ENCODE results near the gene OARD1. TPM values are rescaled to one million over a fixed set of nuclear protein-coding genes. Genes with fewer than 3 reads are reported as not detected.

Gene OARD1
- total RNA-seq, 2 donors from 2014 or later, result 31.8 to 41.2 TPM

DNA sequence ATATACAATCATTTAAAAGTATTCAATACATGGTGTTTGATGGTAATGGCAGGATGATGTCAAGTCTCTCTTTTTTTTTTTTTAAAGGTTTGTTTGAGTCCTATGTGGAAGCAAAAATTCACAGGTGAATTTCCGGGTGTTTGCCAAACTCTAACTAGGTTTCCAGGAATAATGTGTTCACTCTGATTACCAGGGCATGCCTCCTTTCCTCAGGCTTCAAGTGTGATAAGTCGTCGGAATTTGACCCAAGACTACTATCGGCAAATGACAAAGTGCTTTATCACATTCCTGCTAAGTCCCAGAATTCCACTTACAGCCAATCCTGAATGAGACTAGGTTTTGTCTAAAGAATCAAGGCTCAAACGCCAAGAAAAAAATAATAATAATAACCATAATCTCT is 7.3 kb downstream of the OARD1 start:
- Mint-ChIP-seq H3K4me3 (no peak overlapping the region), H3K36me3 (ENCODE audit: low read depth) (peaks cover 99% of the 10 kb centered on the region), H3K4me1 (peaks cover 15% of the 10 kb centered on the region), H3K27ac (no peak overlapping the region), H3K27me3 (no peaks in the 10 kb centered on the region), H3K9me3 (no peaks in the 10 kb centered on the region)
- no peak for ATAC-seq (replicated peaks)

DNA sequence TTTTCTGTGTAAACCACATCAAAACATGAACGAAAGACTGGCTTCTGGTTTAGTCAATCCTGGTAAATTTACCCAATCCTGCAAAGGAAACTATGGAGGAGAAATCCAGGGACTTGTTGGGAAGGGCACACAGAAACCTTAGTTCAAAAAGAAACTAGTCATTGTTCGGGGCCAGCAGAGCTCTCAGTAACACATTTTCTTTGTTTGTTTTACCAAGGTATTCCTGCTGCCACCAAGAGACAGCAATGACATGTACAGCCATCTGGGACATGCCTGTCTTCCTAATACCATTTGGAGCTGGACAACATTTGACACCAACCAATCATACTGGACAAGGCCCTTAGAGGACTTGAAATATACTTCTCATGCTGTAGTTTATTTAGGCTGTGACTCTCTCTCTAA is 8.3 kb downstream of the OARD1 start:
- ATAC-seq (replicated peaks), result no peak
- peaks cover 15% of the 10 kb centered on the region for H3K4me1 Mint-ChIP-seq
- H3K27ac Mint-ChIP-seq, result no peak overlapping the region
- peaks cover 92% of the 10 kb centered on the region for H3K36me3 Mint-ChIP-seq (ENCODE audit: low read depth)
- no peak overlapping the region for H3K4me3 Mint-ChIP-seq
- no peaks in the 10 kb centered on the region for H3K27me3 Mint-ChIP-seq
- H3K9me3 Mint-ChIP-seq, result no peaks in the 10 kb centered on the region

DNA sequence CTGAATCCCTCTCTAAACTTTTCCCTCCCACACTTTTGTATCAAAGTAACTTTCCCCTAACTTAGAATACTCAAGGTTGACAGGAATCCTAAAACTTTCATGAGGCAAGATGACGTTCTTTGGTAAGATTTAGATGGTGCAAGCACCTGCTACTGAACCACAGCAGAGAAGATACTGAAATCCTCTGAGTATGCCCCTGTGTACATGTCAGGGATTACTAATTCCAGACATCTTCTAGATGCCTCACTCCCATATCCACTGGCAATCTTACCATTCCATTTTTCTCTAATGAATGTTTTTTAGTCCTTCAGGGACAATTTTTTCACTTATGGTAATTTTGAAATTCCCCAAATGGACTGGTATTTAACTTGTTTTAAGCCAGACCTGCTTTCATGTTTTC is 10.1 kb downstream of the OARD1 start:
- ATAC-seq (replicated peaks), result no peak
- no peaks in the 10 kb centered on the region for H3K9me3 Mint-ChIP-seq
- H3K27me3 Mint-ChIP-seq, result no peaks in the 10 kb centered on the region
- H3K4me3 Mint-ChIP-seq, result no peak overlapping the region
- peaks cover 80% of the 10 kb centered on the region for H3K36me3 Mint-ChIP-seq (ENCODE audit: low read depth)
- no peak overlapping the region for H3K27ac Mint-ChIP-seq
- peaks cover 6% of the 10 kb centered on the region for H3K4me1 Mint-ChIP-seq

DNA sequence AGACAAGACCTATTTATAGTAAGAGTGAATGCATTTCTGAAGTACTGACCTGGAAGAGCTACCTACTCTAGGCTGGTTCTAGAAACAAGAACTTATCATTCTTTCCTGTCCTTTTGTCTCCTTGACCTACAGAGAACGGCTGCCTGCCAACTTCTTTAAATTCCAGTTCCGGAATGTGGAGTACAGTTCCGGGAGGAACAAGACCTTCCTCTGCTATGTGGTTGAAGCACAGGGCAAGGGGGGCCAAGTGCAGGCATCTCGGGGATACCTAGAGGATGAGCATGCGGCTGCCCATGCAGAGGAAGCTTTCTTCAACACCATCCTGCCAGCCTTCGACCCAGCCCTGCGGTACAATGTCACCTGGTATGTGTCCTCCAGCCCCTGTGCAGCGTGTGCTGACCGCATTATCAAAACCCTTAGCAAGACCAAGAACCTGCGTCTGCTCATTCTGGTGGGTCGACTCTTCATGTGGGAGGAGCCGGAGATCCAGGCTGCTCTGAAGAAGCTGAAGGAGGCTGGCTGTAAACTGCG is 10.9 kb downstream of the OARD1 start:
- Mint-ChIP-seq H3K4me1 (no peaks in the 10 kb centered on the region), H3K4me3 (no peak overlapping the region), H3K27me3 (no peaks in the 10 kb centered on the region), H3K9me3 (no peaks in the 10 kb centered on the region), H3K27ac (no peak overlapping the region), H3K36me3 (ENCODE audit: low read depth) (peaks cover 80% of the 10 kb centered on the region)
- ATAC-seq (replicated peaks), result no peak

DNA sequence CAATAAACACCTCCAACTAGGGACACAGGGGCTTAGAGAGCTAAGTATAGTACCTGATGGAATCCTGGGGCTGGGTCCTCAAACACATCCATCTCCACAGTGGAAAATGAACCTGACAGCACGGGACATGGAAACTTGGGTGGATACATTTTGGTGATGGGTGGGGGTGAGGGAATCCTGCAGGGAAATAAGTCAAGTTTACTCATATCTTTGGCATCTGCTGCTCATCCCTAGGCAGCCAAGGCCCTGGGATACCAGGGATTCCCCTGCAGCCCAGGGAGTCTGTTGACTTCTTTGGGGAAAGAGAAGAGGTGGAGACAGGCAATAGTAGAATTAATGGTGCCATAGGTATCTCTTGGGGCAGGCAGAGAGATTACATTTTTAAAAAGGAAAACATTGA is 12.6 kb downstream of the OARD1 start:
- Mint-ChIP-seq H3K4me3 (no peak overlapping the region), H3K27ac (no peak overlapping the region), H3K4me1 (no peaks in the 10 kb centered on the region), H3K27me3 (no peaks in the 10 kb centered on the region), H3K9me3 (no peaks in the 10 kb centered on the region), H3K36me3 (ENCODE audit: low read depth) (peaks cover 72% of the 10 kb centered on the region)
- no peak for ATAC-seq (replicated peaks)

DNA sequence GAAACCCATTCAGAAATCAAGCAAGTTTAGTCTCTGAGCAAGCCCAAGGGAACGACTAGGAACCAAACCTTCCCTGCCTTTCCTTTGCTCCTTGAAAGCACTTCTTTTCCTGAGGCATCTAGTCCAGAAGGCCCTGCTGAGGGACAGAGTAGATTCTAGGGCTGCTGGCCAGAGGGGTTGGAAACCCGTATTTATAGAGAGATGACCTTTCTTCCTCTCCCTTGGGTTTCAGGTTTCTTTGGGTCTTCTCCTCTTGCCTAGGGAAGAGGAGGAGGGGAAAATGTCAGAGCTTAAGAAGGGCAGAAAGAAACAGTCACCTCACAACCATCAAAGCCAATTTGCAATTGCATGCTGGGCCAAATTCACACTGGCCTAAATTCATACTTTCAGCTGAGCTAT is 13.4 kb downstream of the OARD1 start:
- H3K4me3 Mint-ChIP-seq, result no peak overlapping the region
- H3K27me3 Mint-ChIP-seq, result no peaks in the 10 kb centered on the region
- H3K27ac Mint-ChIP-seq, result peak overlapping the region; percentile 37
- no peaks in the 10 kb centered on the region for H3K4me1 Mint-ChIP-seq
- ATAC-seq (replicated peaks), result no peak
- H3K36me3 Mint-ChIP-seq (ENCODE audit: low read depth), result peaks cover 64% of the 10 kb centered on the region
- H3K9me3 Mint-ChIP-seq, result no peaks in the 10 kb centered on the region

DNA sequence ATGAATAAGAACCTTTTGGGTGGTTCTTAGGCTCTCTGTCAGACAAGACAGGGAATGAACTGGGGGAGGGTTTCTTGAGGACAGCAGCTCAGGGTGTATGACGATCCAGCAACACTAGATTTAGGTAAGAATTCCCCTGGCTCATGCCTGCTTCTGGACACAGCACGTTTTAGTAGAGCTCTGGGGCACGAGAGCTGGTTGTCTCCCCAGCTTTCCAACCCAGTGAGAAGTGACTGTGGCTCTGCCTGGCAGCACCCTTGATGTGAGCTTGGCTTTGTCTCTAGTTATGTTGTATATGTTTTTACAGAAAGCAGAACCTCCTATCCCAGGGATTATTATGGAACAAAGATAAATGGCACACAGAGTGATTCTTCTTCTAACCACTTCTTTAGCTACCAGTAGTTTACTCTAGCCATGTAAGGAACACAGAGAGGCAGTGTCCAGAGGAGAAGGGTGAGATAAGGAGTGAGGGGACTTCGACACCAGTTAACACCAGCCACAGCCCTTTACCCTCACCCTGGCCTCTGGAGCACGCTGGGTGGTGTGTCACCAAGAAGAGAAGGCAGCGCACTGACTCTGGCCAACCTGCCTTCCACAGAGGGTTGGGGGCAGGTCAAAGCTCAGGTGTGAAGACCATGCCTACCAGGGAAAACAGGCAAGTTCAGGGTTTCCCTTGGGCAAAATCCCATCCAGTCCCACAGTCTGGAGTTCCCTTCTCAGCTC is 15.2 kb downstream of the OARD1 start:
- Mint-ChIP-seq H3K36me3 (ENCODE audit: low read depth) (peaks cover 50% of the 10 kb centered on the region), H3K27me3 (no peaks in the 10 kb centered on the region), H3K9me3 (no peaks in the 10 kb centered on the region), H3K4me3 (no peak overlapping the region), H3K4me1 (peaks cover 10% of the 10 kb centered on the region), H3K27ac (no peak overlapping the region)
- no peak for ATAC-seq (replicated peaks)

DNA sequence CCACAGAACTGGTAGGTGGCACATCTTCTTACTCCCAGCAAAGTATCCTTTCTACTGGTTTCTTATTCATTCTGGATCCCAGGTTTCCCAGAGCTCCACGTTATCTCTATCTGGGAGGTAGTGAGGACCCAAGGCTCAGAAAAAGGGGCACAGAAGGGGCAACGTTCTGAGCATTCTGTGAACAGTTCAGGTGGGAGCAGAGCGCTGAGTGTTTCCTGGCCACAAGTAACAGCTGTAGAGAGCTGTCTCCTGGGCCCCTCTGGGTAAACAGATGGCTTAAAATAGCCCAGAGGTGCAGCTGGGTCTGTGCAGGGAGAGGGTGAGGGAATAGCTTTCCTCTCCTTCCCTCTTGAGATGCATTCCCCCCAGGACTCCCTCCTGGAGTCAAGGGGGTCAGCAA is 17.0 kb downstream of the OARD1 start:
- Mint-ChIP-seq H3K4me3 (no peak overlapping the region), H3K36me3 (ENCODE audit: low read depth) (peaks cover 39% of the 10 kb centered on the region), H3K27ac (peak overlapping the region; percentile 61), H3K27me3 (no peaks in the 10 kb centered on the region), H3K9me3 (no peaks in the 10 kb centered on the region), H3K4me1 (peaks cover 13% of the 10 kb centered on the region)
- ATAC-seq (replicated peaks), result no peak

DNA sequence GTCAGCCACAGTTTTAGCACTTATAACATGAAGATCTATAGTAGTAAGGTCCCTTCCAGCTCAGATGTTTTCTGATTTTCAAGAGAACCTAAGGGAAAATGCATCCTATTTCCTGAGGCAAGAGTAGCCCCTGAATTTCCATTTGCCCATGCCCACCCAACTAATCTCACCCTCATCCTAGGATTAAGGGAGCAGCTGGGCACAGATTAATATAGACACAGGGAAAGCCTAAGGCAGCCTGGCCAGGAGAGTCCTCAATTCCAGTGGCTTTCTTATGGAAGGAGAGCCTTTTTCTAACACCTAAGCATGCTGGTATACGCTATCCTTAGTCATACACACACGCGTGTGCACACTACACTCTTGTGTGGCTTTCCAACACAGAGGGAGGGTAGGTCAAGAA is 17.6 kb downstream of the OARD1 start:
- no peaks in the 10 kb centered on the region for H3K27me3 Mint-ChIP-seq
- peak overlapping the region; percentile 61 for H3K27ac Mint-ChIP-seq
- peaks cover 13% of the 10 kb centered on the region for H3K4me1 Mint-ChIP-seq
- no peak for ATAC-seq (replicated peaks)
- H3K9me3 Mint-ChIP-seq, result no peaks in the 10 kb centered on the region
- peaks cover 33% of the 10 kb centered on the region for H3K36me3 Mint-ChIP-seq (ENCODE audit: low read depth)
- H3K4me3 Mint-ChIP-seq, result no peak overlapping the region

DNA sequence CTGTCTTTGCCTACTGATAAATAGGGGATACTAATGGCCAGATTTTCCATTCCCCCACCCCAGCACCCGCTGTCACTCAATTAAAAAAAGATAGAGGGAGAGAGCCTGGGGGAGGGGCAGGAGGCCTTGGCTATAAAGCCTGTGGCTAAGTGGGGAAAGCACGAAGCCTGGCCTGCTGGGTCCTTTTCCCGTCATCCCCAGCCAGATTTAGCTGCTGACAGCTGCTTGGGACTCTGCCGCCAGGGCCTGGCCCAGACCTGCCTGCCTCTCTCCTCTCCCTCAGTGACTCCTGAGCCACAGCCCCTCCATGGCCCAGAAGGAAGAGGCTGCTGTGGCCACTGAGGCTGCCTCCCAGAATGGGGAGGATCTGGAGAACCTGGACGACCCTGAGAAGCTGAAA is 19.1 kb downstream of the OARD1 start, which contains the start of gene APOBEC2:
Gene APOBEC2, plus strand, starts transcription at position 162 of the 400 bp plus-strand sequence. Its CDS starts 146 bp downstream, at position 308.
- Mint-ChIP-seq H3K4me1 (peaks cover 13% of the 10 kb centered on the region), H3K27me3 (no peaks in the 10 kb centered on the region), H3K9me3 (no peaks in the 10 kb centered on the region), H3K4me3 (no peak within 1 kb of the TSS), H3K36me3 (ENCODE audit: low read depth) (peaks cover 33% of the 10 kb centered on the region), H3K27ac (peak within 1 kb of the TSS; percentile 61)
- ATAC-seq (replicated peaks), result no peak

DNA sequence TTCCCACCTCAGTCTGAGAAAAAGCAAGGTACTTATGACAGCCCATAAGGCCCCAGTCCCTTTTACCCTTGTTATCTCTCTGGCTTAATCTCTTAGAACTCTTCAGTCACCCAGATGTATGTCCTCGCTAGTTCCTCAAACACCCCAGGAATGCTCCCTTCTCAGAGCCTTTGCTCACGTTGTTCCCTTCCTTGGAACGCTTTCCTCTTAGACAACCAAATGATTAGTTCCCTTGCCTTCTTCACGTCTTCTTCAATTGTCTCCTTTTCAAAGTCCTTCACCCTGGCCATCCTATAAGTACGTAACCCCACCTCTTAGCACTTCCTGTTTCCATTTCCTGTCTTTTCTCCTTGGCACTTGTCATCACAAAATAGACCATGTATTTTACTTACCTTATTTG is 20.3 kb downstream of the OARD1 start:
- peaks cover 13% of the 10 kb centered on the region for H3K4me1 Mint-ChIP-seq
- ATAC-seq (replicated peaks), result no peak
- no peaks in the 10 kb centered on the region for H3K9me3 Mint-ChIP-seq
- H3K27ac Mint-ChIP-seq, result peak overlapping the region; percentile 36
- H3K36me3 Mint-ChIP-seq (ENCODE audit: low read depth), result peaks cover 25% of the 10 kb centered on the region
- no peak overlapping the region for H3K4me3 Mint-ChIP-seq
- no peaks in the 10 kb centered on the region for H3K27me3 Mint-ChIP-seq

DNA sequence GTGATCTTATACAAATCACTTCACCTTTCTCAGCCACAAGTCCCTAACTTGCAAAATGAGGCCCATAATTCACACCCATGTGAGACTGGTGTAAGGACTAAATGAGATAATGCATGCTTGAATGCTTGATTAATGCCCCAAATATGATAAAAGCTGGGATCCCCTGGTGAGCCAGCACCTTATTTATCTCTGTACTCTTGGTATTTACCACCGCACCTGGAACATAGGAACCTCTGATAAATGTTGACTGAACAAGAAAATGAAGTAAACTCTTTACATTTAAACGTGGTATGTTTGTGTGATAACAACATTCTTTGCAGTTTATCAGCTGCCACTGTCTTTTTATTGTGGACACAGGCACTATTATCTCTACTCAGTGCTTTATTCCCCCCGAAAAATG is 21.6 kb downstream of the OARD1 start:
- no peaks in the 10 kb centered on the region for H3K9me3 Mint-ChIP-seq
- ATAC-seq (replicated peaks), result no peak
- no peaks in the 10 kb centered on the region for H3K27me3 Mint-ChIP-seq
- peaks cover 12% of the 10 kb centered on the region for H3K36me3 Mint-ChIP-seq (ENCODE audit: low read depth)
- H3K4me3 Mint-ChIP-seq, result no peak overlapping the region
- H3K4me1 Mint-ChIP-seq, result peaks cover 13% of the 10 kb centered on the region
- peak overlapping the region; percentile 25 for H3K27ac Mint-ChIP-seq

DNA sequence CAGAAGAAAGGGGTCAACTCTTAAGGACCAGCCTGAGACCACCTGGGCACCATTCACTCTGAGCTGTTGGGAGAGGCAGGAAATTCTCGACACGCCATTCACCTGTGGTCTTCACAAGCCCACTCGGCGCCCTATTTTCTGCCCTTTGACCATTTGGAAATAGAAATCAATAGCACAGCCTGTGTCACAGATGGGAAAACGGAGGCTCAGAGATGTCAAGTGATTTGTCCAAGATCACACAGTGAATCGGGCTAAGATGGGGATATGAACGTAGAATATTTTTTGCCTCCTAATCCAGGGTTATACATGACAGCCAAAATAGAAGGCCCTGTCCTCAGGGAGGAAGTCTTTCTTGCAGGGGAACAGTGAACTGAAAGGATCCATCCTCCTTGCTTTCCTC is 22.2 kb downstream of the OARD1 start:
- Mint-ChIP-seq H3K27me3 (no peaks in the 10 kb centered on the region), H3K9me3 (no peaks in the 10 kb centered on the region), H3K27ac (no peak overlapping the region), H3K4me1 (peaks cover 13% of the 10 kb centered on the region), H3K36me3 (ENCODE audit: low read depth) (peaks cover 10% of the 10 kb centered on the region), H3K4me3 (no peak overlapping the region)
- no peak for ATAC-seq (replicated peaks)

DNA sequence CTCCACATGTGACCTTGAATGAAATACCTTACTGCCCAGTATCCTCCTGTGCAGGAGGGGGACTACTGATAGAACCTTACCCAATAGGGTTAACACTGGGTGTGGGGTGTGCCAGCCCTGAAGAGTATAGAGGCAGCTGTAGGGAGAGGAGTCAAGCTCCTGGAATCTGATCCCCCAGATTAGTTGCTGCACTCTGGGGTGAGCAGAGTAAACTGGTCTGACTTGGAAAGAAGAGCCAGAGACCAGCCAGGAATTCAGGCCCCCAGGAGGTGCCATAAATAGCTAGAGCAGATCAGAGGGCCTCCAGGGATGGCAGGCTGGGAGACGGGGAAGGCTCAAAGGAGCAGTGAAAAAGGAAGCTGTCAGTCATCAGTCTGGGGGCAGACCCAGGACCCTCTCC is 22.6 kb downstream of the OARD1 start:
- Mint-ChIP-seq H3K27ac (no peak overlapping the region), H3K36me3 (ENCODE audit: low read depth) (peaks cover 10% of the 10 kb centered on the region), H3K27me3 (no peaks in the 10 kb centered on the region), H3K4me3 (no peak overlapping the region), H3K4me1 (peaks cover 13% of the 10 kb centered on the region), H3K9me3 (no peaks in the 10 kb centered on the region)
- ATAC-seq (replicated peaks), result no peak
